Anterior cingulate cortex (tissue), 58 donors: ENCODE measurements around the gene LMBRD2.

Experiments
- DNase-seq, 58 donors: peaks; one replicate each; lab custom pipeline; 2025; lab: John Stamatoyannopoulos, UW

LMBRD2 gene

DNA sequence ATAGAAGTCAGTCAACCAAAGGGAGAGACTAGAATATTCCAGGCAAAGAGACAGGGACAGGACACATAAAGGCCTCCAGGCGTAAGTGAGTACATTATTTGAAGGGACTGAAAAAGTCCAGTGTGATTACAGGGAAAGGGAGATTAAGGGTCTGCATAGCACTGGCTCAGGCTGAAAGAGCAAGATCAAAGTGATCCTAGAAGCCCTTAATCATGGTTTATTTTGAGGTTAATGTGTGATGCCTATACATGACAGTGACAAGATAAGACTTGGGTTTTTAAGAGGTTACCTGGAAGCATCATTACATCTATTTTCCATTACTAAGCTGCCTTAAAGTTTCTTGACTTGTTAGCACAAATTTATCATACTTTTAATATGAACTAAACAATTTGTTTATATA lies 25.8 kb downstream of the LMBRD2 start:
- DNase-seq: no peak

DNA sequence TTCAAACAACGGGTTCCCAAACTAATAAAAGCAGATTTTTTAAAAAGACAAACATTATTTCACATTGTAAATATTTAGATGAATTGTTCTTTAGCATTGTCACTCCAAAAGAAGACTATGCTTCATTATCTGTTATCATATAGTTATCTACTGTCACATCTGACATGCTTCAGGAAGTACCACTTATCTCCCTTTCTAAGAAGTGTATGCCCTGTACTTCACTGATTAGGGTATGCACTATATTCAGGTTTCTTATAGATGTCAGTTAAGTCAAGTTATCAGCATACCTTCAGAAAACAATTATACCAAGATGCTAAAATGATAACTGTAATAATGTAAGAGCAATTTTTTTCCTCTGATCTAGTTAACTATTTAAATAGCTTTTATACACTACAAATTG lies 40.4 kb downstream of the LMBRD2 start:
- DNase-seq: no peak

GRCh38 chr5:36108758-36109460 lies 42.8 kb downstream of the LMBRD2 start:
- DNase-seq: no peak

- DNase-seq: no peak
Measured at GRCh38 chr5:36105819-36106218, 45.9 kb downstream of the LMBRD2 start.

DNA sequence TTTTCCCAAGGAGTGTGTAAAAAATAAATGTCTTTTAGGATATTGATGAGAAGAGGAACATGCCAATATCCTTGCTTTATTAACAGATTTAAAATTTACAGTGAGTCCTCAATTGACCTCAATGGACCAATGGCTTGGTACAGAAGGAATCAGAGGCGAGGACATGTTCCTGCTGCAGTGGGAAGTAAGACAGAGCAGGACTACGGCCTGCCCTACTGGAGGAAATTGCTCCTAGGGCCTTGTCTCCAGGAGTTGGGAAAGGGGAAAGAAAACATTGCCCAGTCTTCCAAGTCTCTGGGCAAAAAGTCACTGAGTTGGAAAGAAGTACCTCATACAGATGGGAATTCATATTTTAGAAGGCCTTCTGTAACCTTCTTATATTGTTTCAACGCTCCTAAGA lies 51.9 kb downstream of the LMBRD2 start:
- DNase-seq: no peak

DNA sequence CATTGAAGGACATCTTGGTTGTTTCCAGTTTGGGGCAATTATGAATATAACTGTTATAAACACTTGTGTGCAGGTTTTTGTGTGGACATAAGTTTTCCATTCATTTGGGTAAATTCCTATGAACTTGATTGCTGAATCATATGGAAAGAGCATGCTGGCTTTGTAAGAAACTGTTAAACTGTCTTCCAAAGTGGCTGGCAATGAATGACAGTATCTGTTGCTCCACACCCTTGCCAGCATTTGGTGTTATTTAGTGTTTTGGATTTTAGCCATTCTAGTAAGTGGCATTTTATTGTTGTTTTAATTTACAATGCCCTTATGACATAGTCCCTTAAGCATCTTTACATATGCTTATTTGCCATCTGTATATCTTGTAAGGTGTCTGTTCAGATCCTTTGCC lies 55.2 kb downstream of the LMBRD2 start:
- no peak for DNase-seq

- no peak for DNase-seq
Measured at GRCh38 chr5:36089989-36090388, 61.7 kb downstream of the LMBRD2 start.

DNA sequence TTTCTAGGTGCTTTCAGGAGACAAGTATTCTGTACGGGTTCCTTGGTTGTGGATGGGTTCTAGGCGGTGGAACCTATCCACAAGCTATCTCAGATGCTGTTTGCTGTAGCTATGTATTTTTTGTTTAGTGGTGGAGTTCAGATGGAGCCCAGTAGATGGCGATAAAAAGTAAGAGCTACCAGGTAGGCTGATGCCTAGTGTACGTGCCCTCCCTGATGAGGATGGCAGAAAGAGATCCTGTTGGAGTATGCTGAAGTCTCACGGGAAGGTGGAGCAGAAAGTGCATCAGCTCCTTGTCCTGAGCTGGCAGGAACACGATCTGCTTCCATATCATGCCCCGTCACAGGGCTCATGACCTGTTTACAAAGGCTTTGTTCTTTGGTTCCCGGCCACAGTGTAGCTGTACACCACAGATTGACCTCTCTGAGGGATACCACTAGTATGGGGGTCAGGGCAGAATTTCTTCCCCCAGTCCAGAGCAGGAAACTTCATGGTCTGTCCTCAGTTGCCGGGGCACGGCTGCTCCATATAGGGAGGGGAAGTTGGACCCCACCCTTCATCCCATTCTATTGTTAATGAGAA lies 72.4 kb downstream of the LMBRD2 start:
- peak in 10 of 58 donors; percentile 1 to 24 (median 5) for DNase-seq

DNA sequence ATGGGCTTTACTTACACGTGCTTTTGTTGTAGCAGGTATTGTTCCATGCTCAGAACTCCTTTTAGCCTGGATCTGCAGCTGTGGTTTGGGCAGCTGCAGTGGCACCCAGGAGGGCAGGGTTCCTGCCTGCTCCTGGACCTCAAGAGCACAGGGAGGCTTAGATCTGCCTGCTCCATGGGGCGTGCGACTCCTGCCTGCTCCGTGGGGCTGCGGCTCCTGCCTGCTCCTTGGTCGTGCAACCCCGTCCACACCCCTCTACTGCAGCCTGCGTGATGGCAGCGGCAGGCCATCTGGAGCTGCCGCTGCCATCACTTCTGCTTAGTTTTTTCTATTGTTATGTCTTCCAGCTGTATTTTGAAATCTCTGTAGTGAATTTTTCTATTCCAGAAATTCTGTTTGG lies 73.3 kb downstream of the LMBRD2 start:
- no peak for DNase-seq

DNA sequence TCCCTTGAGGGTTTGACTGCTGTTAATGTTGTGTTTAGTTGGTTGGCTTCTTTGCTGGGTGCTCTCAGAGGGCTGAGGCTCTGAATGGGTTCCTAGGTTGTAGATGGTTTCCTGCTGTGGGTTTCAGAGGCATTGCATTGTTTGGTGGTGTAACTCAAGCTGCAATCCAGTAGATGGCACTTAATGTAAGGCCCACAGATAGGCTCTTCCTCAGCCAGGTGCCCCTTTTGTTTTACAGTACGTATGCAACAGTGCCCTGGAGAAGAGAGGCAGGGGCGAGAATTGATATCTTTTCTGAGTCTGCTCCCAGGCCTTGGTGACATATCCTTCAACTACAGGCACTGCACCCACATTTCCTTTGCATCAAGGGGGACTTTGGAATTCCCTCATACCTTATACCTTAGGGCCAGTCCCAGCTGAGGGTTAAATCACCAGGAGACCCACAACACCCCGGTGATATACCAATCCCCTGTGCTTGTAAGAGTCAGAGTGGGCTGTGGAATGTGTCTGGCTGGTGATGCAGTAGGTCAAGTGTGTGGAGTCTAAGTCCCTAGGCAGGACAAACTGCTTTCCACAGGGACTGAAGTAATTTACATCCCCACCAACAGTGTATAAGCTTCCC lies 78.0 kb downstream of the LMBRD2 start:
- DNase-seq: no peak

GRCh38 chr5:36070687-36071571 lies 80.8 kb downstream of the LMBRD2 start:
- no peak for DNase-seq

- DNase-seq: no peak
Measured at GRCh38 chr5:36068751-36069281, 82.9 kb downstream of the LMBRD2 start.

DNA sequence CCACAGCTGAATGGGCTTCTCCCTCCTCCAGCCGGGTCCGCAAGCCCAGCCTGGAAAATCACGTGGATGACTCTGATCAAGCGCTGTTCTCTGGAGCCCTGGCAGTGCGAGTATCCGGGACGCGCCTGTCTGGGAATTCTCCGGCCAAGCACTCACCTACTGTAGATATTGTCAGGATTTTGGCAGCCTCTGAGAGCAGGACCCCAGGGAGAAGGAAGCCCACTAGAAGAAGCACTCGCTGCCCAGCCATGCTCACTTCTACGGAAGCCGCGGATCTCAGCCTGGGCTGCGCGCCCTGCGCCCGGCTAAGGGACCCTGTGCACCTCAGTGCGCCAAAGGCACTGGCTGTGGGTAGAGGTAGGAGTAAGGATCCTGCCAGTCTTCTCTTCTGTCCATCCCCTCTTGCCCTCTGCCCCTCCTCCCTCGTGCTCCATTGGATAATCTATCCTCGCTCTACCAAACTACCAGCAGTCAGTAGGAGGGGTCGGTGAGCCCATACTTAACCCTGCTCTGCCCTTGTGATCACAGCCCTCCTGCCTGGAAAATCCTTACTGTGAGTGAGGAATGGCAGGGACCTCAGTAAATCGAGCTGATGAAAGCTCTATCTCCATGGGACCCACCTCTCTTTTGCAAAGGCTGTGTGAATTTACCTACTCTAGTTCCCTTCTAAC lies 85.0 kb downstream of the LMBRD2 start, which contains the start of gene UGT3A2:
TSS of gene UGT3A2 (minus strand) at position 343 of the 671 bp plus-strand sequence. CDS start at position 250, 93 bp downstream.
- DNase-seq: no peak

GRCh38 chr5:36066001-36066539 lies 85.6 kb downstream of the LMBRD2 start:
- no peak for DNase-seq

- DNase-seq: no peak
Measured at GRCh38 chr5:36060420-36060887, 91.2 kb downstream of the LMBRD2 start.

DNA sequence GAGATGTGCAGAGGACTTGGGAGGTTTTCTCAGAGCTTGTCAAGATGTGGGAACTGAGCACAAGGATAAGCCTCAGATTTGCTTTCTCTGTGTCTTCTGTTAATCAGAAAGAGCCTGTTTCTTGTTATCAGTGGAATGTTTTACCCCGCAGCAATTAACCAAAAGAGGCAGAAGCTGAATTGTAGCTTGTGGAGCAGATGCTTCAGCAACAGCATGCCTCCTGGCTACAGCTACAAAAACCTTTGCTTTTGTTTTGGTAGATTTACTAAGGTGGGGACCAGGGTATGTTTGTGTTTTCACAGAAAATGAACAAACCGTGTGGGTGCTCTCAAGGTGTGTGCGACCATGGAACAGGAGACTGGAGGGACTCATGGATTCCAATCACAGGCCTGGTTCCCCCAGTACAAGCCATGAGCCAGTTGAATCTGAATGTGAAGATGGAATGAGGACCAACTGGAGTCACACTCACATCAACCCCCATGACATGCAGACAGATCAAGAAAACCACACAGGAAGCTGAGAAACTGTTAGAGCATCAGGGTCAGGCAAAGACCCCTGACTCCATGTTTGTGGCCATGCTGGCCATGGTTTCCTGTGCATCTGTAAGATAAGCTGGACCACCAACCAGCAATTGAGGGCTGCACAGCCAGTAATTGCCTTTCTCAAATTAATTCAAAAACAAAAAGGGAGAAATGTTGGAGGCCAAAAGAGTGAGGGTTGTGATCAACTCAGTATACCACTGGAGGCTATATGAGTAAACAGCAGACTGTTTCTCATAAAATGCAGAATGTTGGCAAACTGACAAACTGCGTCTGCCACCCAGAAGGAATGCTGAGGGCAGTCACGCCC lies 91.9 kb downstream of the LMBRD2 start:
- no peak for DNase-seq

- DNase-seq: no peak
Measured at GRCh38 chr5:36058776-36059175, 92.9 kb downstream of the LMBRD2 start.

DNA sequence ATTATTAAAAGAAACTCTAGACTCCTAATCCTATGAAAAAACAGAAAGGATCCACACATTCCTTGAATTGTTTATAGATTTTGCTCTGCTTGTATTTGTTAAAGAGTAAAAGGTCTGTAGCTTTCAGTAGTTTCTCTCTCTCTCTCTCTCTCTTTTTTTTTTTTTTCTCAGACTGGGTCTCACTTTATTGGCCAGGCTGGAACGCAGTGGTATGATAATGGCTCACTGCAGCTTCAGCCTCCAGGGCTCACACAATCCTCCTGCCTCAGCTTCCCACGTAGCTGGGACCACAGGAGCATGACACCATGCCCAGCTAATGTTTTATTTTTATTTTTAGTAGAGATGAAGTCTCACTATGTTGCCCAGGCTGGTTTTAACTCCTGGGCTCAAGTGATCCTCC lies 94.3 kb downstream of the LMBRD2 start:
- DNase-seq: no peak

- DNase-seq: no peak
Measured at GRCh38 chr5:36056422-36056821, 95.3 kb downstream of the LMBRD2 start.
